Stimulated activated naive CD8-positive, alpha-beta T cell treated with anti-CD3 and anti-CD28 coated beads, Interleukin-15, amount 100 ng/mL, for 72 hours (primary cell): ENCODE measurements around the gene RNF39.

Source experiments
- ATAC-seq: fragments of 150-1000 bp; cut with Tn5 transposase; 2 replicates; pipeline ENCODE4 v1.10.0; 2021; ENCODE audit warnings: mild to moderate bottlenecking, moderate library complexity
- DNase-seq, 2 donors: peaks; one replicate each; pipeline ENCODE4 v3.0.0; 2021 to 2022
- H3K27ac Mint-ChIP-seq, 2 donors: one replicate each; pipeline ENCODE4 v1.8.0; 2022; ENCODE audit warnings: mild to moderate bottlenecking in 2 of 2, mixed read lengths in 2 of 2, moderate library complexity in 2 of 2
- H3K27me3 Mint-ChIP-seq: one replicate; pipeline ENCODE4 v1.8.0; 2022; ENCODE audit warnings: mixed read lengths
- H3K4me1 Mint-ChIP-seq: one replicate; pipeline ENCODE4 v1.8.0; 2022; ENCODE audit warnings: mild to moderate bottlenecking, mixed read lengths
- H3K4me3 Mint-ChIP-seq, 2 donors: one replicate each; pipeline ENCODE4 v1.8.0; 2022; ENCODE audit warnings: mild to moderate bottlenecking in 2 of 2, mixed read lengths in 2 of 2, moderate library complexity in 1 of 2
- H3K9me3 Mint-ChIP-seq, 2 donors: one replicate each; pipeline ENCODE4 v1.8.0; 2022; ENCODE audit warnings: mixed read lengths in 2 of 2

RNF39 gene

DNA sequence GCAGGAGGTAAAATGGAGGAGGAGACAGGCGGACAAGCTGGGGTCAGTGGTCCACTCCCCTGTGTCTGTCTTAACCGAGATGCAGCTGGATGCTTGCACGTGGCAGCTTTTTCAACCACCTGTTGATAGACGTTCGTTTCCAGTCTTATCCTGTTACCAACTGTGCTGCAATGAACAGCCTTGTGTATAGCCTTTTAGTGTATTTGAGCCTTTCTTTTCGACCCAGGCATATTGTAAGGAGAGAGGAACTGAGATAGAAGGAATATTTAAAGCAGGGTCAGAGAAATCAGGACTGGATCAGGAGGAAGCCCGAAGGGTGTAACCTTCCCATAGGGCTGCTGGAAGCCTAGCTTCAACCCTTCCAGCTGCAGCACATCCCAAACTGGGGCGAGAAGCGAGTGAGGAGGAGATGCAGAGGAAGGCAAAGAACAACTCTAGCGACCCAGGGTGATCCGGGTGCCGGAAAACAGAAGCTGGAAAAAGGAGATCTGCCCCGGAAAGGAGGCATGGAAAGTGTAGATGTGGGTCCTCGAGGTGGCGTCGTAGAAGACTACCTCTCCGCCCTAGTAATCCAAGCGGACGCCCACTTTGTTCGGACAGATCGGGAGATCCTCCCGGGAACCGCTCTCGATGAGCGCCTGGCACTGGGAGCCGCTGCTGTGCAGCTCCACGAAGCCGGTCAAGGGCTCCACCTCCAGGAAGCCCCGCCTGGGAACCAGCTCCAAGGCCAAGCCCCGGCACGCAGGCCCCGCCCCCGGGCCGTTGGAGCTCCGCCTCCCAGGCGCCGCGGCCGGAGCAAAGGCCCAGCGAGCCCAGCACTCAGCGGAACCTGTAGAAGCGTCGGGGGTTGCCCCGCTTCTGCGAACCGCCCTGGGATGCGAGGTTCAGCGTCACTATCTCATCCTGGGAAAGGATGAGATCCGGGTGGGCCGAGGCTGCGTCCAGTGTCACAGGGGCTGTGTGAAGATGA, 26.2 kb upstream of the RNF39 start:
- Mint-ChIP-seq H3K27me3 (peaks cover 86% of the 10 kb centered on the region), H3K4me3 (peak overlapping the region; percentile 71 to 78), H3K4me1 (peaks cover 57% of the 10 kb centered on the region), H3K27ac (peak overlapping the region in 1 of 2 donors; percentile 37), H3K9me3 (no peaks in the 10 kb centered on the region)
- DNase-seq (peak; percentile 46 to 54), ATAC-seq (peak; percentile 57)

DNA sequence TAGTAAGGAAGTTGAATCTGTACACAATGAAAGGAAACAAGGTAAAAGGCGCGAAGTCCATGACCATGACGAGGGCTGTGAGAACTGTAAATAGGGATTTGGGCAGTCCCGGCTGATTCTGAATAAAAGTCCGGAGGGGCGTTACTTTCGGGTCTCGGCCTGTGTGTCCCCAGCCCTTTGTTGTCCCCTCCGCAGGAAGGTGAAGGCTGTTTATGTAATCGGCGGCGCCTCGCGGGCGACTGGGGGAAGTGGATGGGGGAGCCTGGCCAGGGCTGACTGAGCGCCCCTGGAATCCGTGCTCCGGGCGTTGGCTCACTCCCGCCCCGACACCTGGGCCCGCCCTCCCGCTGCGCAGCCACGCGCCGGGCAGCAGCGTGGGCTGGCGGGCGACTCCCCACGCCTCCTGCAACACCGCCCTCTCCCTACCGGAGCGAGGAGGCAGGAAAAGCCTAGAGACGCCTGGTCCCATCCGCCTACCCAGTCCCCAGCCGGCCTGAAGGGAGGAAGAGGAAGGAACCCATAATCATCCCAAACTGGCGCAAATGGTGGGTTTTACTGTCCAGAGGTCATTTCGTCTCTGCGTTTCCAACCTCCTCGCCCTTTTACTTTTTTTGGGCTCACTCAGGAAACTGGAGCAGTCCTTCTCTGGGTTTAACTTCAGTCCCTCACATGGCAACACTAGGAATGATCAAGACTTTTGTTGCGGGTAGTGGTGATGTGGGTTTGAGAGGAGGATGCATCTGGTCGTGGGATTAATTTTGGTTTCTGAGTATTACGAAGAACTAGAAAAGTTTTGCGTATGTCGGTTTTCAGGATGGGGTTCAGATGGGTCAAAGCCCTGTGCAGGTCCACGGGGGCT, 25.2 kb upstream of the RNF39 start:
- no peak for ATAC-seq
- Mint-ChIP-seq H3K9me3 (no peaks in the 10 kb centered on the region), H3K27me3 (peaks cover 77% of the 10 kb centered on the region), H3K4me3 (peak overlapping the region; percentile 71 to 78), H3K4me1 (peaks cover 57% of the 10 kb centered on the region), H3K27ac (peak overlapping the region in 1 of 2 donors; percentile 6)
- DNase-seq: no peak

DNA sequence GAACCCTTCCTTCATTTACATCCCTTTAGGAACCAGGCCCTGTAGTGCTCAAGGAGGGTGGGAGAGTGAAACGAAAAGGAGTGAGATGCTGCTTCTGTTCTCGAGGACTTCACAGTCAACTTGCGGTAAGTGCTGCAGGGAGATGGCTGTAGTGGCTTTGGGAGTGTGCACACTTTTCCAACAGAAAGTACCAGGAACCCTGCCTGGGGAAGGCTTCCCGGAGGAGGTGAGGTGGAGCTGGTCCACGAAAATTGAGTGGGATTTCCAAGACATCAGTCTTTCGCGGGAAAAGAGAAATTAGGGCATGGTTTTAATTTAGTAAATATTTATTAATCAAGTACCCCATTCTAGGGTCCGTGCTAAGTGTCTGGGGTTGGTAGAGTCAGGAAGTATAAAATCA, 24.6 kb upstream of the RNF39 start:
- ATAC-seq (no peak), DNase-seq (no peak)
- peak overlapping the region; percentile 56 to 61 for H3K4me3 Mint-ChIP-seq
- no peaks in the 10 kb centered on the region for H3K9me3 Mint-ChIP-seq
- H3K27ac Mint-ChIP-seq: no peak overlapping the region
- H3K4me1 Mint-ChIP-seq: peaks cover 57% of the 10 kb centered on the region
- H3K27me3 Mint-ChIP-seq: peaks cover 75% of the 10 kb centered on the region

DNA sequence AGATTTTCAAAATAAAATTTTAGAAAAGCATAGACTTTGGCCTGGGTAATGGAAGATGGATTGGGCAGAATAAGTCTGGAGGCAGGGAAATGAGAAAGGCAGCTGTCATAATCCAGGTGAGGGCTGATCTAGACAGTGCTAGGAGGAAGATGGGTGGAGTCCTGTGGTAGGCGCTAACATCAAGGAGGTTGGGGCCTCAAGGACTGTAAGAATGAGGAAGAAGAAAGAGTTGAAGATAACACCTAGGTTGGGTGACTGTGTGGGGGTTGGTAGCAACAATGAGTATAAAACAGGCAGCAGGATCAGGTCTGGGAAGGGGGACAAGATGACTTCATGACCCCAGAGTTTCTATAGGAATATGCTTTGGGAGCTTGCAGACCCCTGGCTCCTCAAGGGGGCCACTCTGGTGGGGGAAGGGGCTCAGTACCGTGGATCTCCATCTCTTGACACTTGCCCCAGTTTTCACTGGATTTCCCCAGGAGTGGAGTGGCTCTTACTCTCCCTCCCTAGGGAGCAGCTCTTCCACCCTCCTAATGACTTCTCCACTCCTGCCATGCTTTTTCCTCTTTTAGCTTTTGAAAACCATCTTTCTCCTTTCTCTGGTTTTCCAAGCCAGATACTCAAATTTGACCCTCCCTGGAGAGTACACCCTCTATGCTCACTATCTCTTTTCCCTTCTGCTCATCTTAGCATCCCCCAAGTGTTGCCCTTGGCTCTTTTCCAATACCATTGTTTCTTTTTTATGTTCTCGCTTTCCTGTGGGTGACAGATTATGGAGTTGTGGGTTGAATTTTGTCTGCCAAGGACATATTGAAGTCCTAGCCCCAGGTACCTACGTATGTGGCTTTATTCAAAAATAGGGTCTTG, 22.6 kb upstream of the RNF39 start:
- no peak overlapping the region for H3K4me3 Mint-ChIP-seq
- ATAC-seq (no peak), DNase-seq (no peak)
- H3K9me3 Mint-ChIP-seq: no peaks in the 10 kb centered on the region
- H3K4me1 Mint-ChIP-seq: peaks cover 50% of the 10 kb centered on the region
- peaks cover 72% of the 10 kb centered on the region for H3K27me3 Mint-ChIP-seq
- H3K27ac Mint-ChIP-seq: peak overlapping the region in 1 of 2 donors; percentile 77

DNA sequence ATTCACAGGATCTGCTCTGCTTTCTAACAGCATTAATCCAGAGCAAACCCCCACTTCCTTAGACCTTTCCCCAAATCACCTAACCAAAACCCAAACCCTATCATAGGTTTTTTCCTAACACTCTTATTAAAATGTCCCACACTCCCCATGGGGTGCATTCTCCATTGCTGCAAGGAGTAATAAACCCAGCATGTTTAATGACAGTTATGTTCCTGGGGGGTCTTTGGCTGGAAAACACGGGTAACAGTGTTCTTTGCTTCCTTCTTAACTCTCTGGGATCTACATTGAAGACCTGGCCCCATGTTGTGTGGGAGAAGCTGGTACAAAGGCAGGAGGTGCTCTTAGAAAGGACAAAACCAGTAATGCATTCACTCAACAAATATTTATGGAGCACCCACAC, 21.3 kb upstream of the RNF39 start:
- ATAC-seq (no peak), DNase-seq (no peak)
- Mint-ChIP-seq H3K27me3 (peaks cover 84% of the 10 kb centered on the region), H3K4me1 (peaks cover 37% of the 10 kb centered on the region), H3K27ac (no peak overlapping the region), H3K4me3 (no peak overlapping the region), H3K9me3 (no peaks in the 10 kb centered on the region)

DNA sequence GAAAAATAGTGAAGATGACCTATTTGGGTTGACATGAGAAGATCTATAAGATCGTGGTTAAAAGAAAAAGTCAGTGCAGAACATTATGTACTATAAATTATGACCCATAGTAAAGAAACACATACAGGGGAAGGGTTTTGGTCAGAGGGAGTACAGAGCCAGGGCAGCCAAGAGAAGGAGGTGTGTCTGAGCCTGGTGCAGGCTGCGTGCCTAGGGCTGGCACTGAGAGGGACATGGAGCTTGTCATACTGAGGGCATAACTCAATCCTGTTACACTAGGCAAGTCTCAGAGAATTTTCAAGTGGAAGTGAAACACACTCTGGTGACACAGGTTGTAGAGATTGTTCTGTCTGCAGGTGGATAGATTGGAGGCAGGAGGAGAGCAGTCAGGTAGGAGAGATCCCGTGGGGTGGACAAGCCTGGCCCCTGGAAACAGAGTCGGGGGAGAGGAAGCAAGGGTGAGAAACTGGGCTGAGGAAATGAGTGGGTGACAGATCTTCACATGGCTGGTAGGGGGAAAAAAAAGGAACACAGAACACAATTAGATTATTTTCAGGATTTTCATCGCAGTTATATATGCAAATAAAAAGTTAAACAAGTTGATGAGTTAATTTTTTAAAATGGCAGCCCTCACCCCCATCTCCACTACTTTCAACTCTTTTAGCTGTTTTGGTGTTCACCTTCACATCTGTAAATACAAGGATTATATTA, 18.5 kb upstream of the RNF39 start:
- Mint-ChIP-seq H3K4me1 (peaks cover 19% of the 10 kb centered on the region), H3K9me3 (no peaks in the 10 kb centered on the region), H3K27me3 (peaks cover 77% of the 10 kb centered on the region), H3K4me3 (no peak overlapping the region), H3K27ac (no peak overlapping the region)
- ATAC-seq (no peak), DNase-seq (no peak)

DNA sequence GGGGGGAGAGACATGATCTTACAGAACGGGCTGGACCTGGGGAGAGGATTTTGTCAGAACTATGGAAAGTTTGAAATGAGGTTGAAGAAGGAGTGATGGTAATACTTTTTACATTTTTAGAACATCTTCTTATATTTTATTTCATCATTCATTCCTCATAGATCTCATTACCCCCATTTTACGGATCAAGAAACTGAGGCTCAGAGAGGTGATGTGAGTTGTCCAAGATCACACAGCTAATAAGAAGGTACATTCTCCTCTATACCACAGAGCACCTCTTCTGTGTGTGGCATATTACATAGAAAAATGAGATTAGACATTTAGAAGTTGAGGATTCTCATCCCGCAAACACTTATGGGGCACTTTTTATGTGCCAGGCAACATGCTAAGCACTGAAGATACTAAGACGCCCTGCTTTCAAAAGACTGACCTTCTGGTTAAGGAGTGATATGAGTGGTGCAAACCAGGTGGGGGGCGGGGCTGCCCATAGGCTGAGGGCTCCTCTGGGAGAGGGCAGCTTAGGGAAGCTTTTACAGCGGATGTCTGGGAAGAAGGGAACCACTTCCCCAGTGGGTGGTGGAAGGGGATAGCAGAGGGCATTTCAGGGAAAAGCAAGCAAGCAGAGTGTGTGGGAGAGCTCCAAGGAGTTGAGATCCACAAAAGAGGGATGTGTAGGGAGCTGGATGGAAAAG, 17.4 kb upstream of the RNF39 start:
- Mint-ChIP-seq H3K4me3 (no peak overlapping the region), H3K27me3 (peaks cover 72% of the 10 kb centered on the region), H3K9me3 (no peaks in the 10 kb centered on the region), H3K27ac (no peak overlapping the region), H3K4me1 (peaks cover 10% of the 10 kb centered on the region)
- ATAC-seq (no peak), DNase-seq (no peak)

DNA sequence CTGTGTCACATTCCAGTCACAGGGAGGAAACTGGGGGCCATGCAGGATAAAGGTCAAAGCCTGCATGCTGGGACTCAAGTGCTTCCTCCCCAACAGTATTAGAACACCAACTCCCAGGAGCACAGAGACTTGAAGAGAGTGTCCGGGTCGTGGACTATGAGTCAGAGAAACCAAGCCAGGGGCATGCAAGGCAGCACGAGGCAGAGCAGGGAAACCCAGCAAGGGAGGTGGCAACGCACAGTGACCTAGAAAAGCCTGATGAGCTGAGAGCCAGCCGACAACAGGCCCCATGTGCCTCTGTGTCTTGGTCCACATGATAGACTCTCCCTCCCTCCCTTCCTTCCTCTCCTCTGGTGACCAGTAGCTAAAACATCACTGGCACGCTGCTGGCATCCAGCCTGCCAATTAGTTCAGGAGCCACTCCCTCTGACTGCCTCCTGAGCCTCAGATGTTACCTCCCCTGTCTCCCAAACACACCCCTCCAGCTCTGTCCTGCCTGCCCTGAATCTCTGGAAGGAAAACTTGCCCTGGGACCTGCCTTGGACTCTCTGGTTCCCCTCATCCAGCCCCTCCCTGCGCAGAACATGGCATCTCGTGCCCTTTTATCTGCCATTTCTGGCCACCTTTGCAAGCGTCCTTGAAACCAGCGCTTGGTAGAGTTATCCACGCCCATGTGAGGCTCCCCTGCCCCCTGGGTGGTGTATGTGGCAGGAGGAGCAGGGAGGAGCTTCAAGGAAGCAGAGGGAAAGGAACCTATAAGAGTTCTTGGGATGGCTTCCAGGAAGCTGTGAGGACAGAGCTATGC, 16.2 kb upstream of the RNF39 start:
- no peak for ATAC-seq
- no peak overlapping the region for H3K4me3 Mint-ChIP-seq
- peak overlapping the region in 1 of 2 donors; percentile 15 for H3K27ac Mint-ChIP-seq
- H3K27me3 Mint-ChIP-seq: peaks cover 73% of the 10 kb centered on the region
- no peaks in the 10 kb centered on the region for H3K4me1 Mint-ChIP-seq
- no peaks in the 10 kb centered on the region for H3K9me3 Mint-ChIP-seq
- DNase-seq: no peak

DNA sequence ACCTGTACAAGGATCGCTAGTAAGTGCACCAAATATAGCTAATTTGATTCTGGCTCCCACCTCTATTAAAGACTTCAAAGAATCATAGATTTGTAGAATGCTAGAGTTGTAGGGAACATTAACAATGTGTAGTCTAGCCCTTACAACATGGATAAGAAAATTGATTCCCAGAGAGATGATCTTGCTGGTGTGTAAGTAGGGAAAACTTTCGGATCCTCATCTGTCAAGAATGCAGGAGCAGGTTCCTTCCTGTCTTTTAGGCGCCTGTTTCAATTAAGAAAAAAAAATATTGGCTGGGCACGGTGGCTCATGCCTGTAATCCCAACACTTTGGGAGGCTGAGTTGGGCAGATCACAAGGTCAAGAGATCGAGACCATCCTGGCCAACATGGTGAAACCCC, 12.3 kb upstream of the RNF39 start:
- DNase-seq (no peak), ATAC-seq (no peak)
- no peaks in the 10 kb centered on the region for H3K4me1 Mint-ChIP-seq
- no peaks in the 10 kb centered on the region for H3K9me3 Mint-ChIP-seq
- no peak overlapping the region for H3K27ac Mint-ChIP-seq
- no peak overlapping the region for H3K4me3 Mint-ChIP-seq
- H3K27me3 Mint-ChIP-seq: peaks cover 68% of the 10 kb centered on the region

DNA sequence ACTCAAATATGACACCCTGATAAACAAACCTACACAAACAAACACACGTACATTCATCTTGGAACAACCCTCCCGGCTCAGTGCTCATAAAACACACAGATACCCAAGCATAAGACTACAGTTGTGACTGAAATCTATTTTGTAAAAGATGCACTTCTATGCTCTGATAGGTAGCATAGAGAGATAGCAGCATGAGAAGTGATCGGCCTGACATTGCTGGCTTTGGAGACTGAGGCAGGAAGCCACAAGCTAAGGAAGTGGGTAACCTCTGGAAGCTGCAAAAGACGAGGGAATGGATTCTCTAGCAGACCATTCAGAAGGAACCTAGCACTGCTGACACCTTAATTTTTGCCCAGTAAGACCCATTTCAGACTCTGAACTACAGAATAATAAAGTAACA, 1.6 kb upstream of the RNF39 start:
- Mint-ChIP-seq H3K4me3 (no peak overlapping the region), H3K27me3 (peaks cover 76% of the 10 kb centered on the region), H3K9me3 (no peaks in the 10 kb centered on the region), H3K4me1 (peaks cover 23% of the 10 kb centered on the region), H3K27ac (no peak overlapping the region)
- ATAC-seq (no peak), DNase-seq (no peak)

DNA sequence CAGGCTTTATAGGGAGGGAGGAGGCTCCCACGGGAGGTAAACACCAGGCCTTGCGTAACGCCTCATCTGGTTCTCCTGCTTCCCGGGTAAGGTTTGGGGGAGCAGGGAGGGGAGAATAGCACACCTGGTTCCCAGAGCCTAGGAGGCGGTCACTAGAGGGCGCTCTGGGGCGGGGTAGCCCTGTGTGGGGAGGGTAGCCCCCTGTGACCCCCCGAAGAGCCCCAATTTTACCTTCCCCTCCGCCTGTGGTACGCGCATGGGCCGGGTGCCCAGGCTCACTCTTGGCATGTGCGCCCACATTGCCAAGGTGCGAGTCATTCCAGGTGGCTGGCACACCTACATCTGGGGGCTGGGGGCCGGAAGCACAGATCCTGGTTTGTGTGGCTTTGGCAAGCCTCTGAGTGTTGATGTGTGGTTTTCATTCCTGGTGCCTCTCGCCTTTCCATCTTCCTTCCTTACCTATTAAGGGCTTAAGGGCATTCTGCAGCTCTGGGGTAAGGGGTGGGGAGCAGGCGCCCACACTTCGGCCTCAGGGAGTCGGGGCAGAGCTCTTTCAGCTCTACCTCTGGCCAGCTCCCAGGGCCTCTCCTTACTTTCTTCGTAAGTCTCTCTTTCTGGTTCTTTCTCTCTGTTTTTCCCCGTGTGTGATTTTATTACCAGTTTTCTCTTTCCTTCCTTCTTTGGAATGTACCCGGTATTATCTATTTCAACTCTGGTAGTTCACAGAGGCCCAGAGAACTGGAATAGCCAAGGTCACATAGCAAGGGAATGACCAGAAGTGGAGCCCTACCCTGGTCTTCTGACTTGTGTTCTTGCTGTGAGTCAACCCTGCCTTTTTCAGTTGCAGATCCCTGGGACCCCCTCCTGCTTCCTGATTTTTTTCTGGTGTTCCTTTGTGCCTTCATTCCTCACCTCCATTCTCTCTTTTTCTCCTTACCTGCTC, 492 bp upstream of the RNF39 start:
- peaks cover 87% of the 10 kb centered on the region for H3K27me3 Mint-ChIP-seq
- no peaks in the 10 kb centered on the region for H3K9me3 Mint-ChIP-seq
- no peak for DNase-seq

DNA sequence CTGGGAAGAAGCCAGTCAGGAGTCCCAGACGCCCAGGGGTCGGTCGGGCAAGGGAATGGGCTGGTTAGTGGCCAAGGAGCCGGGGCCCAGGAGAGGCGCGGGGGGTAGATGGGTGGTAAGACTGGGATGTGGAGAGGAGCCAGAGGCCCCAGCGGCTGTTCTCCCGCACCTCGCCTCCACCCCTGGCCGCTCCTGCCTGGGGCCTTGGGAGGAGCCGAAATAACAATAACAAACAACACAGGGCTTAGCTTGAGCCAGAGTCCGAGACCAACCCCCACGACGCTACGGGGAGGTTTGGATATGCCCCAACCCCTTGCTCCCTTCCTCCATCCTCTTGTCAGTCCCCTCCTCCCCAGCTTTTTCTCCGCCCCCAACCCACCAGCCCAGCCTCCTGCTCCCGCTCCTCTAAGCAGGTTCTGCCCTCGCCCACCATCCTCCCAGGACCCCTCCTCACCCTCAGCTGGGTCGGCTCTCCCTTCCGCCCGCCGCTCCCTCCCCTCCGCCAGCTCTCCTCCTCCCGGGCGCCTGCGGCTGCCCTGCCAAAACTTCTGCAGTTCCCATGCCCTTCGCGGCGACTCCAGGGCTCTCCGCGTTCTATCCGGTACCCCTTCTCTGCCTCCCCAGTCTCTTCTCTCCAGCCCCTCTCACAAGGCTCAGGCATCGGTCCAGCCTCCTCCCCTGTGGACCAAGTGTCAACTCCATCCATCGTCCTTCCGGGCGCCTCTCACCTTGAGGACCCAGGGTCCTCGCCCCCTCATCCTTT, 1.1 kb downstream of the RNF39 start:
- DNase-seq (no peak), ATAC-seq (no peak)
- Mint-ChIP-seq H3K27me3 (peaks cover 97% of the 10 kb centered on the region), H3K9me3 (no peaks in the 10 kb centered on the region), H3K4me1 (peaks cover 44% of the 10 kb centered on the region), H3K27ac (no peak overlapping the region), H3K4me3 (peak overlapping the region; percentile 59 to 75)

More for the DNA sequence above, 492 bp upstream of the RNF39 start:
- ATAC-seq: peak; percentile 33
- H3K4me3 Mint-ChIP-seq: peak overlapping the region; percentile 72 to 83
- peak overlapping the region in 1 of 2 donors; percentile 69 for H3K27ac Mint-ChIP-seq
- peaks cover 32% of the 10 kb centered on the region for H3K4me1 Mint-ChIP-seq
